GM21390 (cell line): ENCODE data around the gene TEKTIP1.
"Not testable (repeated sequence)": the region's sequence is repeated elsewhere in the genome, so short reads cannot be mapped to it uniquely, and the experiment has no call there.

ENCODE experiments used
- ATAC-seq: cut with Tn5 transposase; IDR thresholded peaks from one replicate; pipeline ENCODE4 v1.9.1; 2021; ENCODE audit not compliant: unreplicated experiment

The TEKTIP1 gene

DNA sequence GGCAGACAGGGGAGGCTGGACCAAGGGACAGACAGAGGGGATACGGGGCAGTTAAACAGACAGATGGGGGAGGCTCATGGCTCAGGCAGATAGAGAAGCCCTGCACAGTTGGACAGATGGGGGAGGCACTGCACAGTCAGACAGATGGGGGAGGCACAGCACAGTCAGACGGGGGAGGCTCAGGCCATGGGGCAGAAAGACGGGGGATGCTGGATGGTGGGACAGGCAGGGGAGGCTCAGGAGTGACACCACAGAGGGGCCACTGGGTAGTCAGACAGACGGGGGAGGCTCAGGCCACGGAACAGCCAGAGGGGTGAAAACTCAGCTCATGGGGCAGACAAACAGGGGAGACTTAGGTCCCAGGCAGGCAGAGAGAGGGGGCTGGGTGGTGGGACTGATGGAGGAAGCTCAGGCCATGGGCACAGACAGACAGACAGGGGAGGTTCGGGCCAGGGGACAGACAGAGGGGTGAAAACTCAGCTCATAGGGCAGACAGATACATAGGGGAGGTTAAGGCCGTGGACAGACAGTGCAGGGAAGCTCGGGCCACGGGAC, 17.5 kb downstream of the TEKTIP1 start:
- no peak for ATAC-seq

DNA sequence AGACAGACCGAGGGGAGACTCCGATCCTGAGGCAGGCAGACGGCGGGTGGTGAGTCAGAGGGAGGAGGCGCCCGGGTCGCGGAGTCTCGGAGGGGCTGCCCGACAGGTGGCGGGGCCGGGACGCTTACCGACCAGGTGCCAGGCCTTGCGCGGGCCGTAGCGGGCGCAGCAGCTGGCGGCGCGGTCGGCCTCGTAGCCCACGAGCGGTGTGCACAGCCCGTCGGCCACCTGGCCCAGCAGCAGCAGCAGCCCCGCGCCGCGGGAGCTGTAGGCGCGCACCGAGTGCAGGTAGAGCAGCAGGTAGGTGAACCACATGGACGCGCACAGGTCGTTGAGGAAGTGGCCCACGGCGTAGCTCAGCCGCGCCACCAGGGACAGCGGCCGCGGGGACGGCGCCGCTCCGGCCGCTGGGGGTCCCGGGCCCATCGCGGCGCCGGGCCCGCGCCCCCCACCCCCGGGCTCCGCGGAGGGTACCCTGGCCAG, 18.0 kb downstream of the TEKTIP1 start:
- ATAC-seq: peak; percentile 14

DNA sequence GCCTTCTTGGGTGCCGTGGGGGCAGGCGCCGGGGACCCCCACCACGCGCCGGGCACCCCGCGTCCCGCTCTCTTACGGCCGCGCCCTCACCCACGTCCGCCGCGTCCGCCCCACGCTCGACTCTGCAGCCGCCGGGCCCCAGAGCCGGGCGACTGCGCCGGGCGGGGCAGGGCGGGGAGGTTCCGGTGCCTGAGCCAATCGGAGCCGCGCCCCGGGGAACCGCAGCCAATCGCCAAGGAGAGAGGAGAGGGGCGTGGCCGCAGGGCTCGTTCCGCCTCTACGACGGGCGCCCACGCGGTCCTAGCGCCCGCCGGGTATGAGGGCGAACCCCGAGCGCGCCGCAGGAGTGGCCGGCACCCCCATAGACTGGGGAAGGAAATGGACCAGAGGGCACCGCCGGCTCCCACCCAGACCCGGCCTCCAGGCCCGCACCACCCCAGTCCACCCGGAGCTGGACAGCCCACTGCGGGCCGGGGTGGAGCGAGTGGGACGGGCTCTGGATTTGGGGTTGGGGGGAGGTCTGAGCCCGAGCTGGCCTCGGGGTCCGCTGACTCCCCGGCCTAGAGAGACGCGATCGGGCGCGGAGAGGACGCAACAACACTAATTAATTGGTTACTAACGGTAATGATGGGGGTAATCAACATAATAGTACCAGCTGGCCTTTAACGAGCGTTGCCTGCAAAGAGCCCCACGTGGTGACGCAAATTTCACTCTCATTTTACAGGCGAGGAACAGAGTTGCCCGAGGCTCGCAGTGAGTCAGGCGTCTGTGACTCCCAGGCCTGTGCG, 18.7 kb downstream of the TEKTIP1 start, which contains the start of gene MFSD12:
TSS of gene MFSD12 (minus strand) at position 126 of the 788 bp plus-strand sequence. CDS start 183 bp downstream, outside the sequence.
- ATAC-seq: peak; percentile 71

DNA sequence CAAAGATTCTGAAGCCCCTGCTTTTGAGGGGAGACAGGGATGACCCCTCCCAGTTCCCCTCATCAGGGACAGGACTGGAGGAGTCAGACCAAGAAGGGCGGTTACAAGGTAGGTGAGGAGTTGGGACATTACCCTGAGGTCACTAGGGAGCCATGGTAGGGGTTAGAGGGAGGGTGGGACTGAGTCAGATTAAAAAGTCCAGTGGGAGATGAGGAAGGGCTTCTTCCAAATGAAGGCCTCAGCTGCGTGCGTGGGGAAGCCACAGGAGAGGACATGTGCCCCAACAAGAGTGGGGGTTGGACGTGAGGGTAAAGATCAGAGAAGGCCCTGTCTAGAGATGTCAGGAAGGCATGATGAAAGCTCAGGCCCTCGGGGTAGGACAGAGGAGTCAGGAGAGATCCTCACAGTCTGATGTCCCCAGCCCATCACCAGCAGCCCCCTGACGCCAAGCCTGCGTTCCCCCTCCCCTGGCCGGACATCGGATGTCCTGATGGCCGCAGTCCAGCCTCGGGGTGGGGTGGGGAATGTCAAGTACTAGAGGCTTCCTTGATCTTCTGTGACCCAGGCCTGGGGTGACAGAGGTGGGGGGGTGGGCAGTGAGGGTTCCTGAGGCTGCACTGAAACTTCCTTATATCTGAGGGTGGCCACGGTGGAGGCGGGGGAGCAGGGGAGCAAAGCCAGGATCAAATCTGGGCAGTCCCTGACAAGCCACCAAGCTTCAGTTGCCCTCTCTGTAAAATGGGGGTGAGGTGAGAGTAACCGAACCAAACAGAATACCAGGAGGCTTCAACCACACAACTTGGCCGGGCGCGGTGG, 24.9 kb downstream of the TEKTIP1 start:
- no peak for ATAC-seq

DNA sequence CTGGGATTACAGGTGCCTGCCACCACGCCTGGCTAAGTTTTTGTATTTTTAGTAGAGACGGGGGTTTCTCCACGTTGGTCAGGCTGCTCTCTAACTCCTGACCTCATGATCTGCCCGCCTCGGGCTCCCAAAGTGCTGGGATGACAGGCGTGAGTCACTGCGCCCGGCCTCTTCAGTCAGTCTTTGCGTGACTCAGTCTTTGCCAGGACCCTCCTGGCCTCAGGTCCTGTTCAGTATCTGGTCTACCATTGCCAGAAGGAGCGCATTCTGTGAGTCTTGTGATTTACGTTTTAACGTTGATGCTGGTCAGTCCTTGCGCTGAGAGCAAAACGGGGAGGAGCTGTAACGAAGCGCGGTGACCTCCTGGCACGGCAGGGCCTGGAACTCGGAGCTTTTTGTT, 26.2 kb downstream of the TEKTIP1 start:
- ATAC-seq: no peak

DNA sequence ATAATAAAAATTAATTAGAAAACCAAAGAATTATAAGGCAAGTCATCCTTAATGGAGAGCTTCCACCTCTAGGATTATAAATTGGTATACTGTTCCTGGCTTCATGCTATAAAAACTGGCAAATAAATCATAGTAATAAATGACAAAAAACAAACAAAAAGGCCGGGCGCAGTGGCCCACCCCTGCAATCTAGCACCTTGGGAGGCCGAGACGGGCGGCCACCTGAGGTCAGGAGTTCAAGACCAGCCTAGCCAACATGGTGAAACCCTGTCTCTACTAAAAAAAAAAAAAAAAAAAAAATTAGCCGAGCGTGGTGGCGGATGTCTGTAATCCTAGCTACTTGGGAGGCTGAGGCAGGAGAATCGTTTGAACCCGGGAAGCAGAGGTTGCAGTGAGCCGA, 31.1 kb downstream of the TEKTIP1 start:
- not testable (repeated sequence) for ATAC-seq

DNA sequence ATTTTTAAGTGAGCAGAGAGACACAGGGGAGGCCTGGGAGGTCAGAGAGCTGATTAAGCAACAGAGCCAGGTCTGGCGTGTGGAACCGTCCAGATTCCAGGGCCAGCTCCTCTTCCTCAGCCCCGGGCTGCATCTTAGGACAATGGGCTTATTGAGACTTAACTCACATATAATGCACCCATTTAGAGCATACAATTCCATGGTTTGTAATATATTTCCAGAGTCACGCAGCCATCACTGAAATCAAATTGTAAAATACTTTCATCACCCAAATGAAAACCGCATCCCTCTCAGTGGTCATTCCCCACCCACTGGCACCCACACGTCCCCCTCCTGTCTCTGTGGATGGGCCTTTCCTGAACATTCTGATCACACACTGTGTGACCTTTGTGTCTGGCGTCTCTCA, 31.6 kb downstream of the TEKTIP1 start:
- ATAC-seq: no peak

DNA sequence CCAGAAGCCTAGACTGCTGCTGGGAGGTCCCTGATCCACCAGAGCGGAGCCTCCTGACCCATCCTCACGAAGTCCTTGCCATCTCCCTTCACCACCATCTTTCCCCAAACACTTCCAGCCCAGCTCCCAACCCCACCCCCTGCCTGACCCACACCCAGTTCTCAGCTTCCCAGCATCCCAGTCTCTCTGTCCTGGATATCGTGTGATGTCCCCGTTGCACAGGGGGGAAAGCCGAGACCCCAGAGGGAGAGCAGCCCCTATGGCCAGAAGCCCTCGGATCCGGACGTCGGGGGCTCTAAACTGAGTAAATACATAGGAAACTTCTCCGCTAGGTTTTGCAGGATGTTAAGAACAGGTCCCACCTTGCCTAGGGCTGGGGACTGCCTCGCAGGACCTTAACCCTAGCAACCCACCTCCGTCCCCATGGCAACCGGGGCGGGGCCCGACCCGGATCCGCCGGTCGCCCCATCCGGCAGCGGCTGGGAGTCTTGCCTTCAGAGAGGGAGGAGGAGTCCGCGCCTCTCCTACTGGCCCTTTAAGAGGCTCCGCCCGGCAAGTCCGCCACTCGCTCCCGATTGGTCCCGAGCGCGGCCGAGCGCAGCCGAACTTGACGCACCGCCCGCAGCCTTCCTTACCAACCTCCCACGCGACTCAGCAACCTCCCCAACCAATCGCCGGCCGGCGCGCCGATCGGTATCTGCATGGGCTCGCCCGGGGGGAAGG, 33.3 kb downstream of the TEKTIP1 start:
- peak; percentile 87 for ATAC-seq

DNA sequence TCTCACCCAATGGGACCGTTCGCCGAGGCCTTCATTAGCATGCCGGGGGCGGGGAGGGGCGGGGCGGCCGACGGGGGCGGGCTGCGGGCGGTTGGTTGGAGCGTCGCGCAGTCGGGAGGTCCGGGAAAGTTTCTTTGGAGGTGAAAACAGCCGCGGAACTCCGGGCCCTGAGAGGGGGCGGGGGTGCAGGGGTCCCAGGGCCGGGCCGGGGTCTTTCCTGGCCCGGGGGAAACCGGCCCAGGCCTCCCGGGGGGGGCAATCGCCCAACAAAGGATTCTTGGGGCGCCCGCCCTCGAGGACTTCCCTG, 33.8 kb downstream of the TEKTIP1 start, which contains the start of gene HMG20B:
TSS of gene HMG20B (plus strand) at position 90 of the 307 bp plus-strand sequence. CDS start 366 bp downstream, outside the sequence.
- no peak for ATAC-seq

DNA sequence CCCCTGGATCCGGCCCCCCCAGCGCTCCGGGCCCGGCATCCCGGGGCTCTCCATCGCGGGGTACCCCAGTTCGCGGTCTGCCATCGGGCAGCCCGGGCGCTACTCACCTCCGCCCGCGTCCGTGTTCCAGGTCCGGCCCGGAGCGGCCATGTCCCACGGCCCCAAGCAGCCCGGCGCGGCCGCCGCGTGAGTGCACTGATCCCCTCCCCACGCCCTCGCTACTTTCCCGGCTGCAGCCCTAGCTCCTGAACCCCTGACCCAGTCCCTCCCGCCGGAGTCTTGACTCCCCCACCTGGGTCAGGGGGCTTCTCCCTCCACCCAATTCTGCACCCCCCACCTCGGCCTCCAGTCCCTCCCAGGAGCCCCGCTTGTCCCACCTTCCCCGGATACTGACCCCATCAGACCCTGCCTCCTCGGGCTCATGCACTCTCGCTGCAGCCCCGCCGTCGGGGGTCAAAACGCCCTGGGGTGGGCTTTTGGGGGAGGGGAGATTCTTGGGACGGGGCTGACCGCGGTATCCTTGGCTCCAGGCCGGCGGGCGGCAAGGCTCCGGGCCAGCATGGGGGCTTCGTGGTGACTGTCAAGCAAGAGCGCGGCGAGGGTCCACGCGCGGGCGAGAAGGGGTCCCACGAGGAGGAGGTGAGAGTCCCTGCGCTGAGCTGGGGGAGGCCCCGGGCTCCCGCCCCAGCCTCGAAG, 34.3 kb downstream of the TEKTIP1 start:
- no peak for ATAC-seq

DNA sequence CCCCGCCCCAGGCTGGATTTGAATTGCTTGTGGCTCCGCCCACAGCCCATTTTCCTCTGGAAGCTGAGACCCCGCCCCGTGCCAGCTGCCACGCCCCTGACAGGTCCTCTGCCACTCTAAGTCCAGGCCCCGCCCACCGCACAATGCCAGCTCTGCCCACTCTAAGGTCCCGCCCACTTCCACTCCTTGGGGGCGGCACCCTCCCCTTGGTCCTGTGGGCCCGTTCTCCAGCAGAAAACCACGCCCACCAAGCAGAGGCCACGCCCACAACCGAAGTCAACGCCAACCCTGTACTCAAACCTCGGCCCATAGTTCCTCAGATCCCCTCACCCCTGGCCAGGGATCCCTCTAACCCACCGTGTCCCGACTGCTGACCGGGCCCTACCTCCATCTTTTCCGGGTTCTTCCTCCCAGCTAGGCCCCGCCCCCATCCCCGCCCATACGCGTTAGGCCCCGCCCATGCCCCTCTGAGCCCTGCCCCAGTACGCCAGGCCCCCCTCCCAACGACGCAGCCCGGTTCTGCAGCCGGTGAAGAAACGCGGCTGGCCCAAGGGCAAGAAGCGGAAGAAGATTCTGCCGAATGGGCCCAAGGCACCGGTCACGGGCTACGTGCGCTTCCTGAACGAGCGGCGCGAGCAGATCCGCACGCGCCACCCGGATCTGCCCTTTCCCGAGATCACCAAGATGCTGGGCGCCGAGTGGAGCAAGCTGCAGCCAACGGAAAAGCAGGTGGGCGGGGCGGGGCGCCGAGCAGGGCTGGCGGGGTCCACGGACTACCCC, 35.1 kb downstream of the TEKTIP1 start:
- ATAC-seq: no peak

DNA sequence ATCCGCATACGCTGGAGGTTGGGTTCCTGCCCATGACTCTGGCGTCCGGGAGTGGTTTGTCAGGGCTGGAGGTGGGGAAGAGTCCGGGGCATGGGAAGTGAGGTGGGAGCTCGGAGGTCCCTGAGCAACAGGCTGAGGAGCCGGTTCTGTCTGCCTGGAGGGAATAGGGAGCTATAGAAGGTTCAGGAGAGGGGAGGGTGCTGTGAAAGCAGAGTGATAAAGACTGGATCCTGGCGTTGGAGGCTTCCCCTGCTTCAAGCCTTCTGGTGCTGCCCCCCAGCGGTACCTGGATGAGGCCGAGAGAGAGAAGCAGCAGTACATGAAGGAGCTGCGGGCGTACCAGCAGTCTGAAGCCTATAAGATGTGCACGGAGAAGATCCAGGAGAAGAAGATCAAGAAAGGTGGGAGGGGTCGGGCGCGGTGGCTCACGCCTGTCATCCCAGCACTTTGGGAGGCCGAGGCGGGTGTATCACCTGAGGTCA, 36.3 kb downstream of the TEKTIP1 start:
- ATAC-seq: no peak

DNA sequence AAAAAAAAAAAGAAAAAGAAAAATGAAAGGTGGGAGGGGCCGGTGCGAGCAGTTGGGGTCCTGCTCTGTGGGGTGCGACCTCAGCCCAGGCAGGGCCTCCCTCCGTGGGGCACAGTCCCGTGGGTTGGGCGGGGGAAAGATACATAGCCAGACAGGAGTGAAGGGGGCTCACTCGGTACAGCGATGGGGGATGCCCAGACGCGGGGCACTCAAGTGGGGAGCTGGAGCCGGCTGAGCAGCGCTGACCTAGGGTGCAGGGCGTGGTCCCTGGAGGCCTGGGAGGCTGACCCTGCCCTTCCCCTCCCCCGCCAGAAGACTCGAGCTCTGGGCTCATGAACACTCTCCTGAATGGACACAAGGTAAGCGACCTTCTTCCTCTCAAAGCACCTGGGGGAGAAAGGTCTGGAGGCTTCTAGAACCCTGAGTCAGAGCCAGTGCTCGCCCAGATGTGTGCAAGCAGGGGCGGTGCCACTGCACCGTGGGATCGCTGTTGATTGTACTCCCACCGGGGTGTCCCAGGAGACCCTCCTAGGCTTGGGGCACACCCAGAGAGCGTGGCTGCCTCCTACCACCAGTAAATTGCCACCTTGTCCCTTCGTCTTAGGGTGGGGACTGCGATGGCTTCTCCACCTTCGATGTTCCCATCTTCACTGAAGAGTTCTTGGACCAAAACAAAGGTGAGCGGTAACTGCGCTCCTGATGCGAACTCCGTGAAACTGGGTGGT, 37.1 kb downstream of the TEKTIP1 start:
- no peak for ATAC-seq

DNA sequence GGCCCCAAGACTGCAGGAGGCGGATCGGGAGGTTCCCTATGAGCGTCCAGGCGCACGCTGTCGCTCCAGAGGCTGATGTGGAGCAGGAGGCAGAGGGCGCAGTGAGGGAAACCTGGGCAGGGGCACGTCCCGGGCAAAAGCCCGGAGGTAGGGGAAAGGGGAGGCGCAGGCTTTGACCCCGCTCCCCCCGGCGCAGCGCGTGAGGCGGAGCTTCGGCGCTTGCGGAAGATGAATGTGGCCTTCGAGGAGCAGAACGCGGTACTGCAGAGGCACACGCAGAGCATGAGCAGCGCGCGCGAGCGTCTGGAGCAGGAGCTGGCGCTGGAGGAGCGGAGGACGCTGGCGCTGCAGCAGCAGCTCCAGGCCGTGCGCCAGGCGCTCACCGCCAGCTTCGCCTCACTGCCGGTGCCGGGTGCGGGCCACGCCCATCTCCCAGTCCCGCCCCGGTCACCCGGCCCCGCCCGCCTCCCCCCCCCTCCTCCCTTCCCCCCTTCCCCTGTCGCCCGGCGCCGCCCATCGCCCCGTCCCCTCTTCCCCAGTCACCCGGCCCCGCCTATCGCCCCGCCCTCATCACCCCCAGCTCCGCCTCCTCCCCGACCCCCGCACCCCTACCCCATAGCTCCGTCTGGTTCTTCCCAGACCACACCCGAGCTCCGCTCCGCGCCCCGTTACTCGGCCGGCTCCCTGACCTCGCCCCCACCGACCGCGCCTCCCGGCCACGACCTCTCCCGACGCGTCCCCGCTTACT, 37.9 kb downstream of the TEKTIP1 start:
- no peak for ATAC-seq

DNA sequence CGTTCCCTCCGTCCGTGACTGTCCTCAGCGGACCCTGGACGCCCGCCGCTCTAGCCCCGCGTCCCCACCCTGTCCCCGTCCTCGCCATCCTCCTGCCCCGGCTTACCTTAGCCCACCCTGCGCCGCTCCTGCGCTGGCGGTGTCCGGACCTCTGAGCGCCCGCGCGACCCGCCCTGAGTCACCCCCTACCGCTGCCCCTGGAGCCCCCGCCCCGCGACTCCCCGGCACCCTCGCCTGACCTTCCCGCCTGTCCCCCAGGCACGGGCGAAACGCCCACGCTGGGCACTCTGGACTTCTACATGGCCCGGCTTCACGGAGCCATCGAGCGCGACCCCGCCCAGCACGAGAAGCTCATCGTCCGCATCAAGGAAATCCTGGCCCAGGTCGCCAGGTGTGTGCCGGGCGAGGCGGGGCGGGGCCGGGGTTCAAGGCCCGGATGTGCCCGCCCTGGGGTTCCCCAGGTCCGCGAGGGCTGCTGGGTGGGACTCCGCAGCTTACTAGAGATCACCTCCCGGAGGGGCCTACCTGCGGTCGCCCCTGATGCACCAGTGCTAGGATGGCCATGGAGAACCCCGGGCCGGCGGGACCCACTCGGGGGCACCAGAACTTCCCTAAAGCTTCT, 38.9 kb downstream of the TEKTIP1 start:
- ATAC-seq: no peak

DNA sequence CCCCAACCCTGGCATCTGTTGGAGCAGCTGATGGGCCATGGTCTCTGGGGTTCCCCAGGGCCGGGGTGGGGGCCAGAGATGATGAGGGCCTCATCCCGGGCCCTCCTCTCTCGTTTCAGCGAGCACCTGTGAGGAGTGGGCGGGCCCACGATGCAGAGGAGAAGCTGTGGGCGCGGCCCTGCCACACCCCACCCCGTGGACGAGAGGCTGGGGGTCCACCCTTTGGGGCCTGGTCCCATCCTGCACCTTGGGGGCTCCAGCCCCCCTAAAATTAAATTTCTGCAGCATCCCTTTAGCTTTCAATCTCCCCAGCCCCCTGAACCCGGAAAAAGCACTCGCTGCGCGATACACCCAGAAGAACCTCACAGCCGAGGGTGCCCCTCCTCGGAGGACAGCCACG, 39.4 kb downstream of the TEKTIP1 start:
- no peak for ATAC-seq

DNA sequence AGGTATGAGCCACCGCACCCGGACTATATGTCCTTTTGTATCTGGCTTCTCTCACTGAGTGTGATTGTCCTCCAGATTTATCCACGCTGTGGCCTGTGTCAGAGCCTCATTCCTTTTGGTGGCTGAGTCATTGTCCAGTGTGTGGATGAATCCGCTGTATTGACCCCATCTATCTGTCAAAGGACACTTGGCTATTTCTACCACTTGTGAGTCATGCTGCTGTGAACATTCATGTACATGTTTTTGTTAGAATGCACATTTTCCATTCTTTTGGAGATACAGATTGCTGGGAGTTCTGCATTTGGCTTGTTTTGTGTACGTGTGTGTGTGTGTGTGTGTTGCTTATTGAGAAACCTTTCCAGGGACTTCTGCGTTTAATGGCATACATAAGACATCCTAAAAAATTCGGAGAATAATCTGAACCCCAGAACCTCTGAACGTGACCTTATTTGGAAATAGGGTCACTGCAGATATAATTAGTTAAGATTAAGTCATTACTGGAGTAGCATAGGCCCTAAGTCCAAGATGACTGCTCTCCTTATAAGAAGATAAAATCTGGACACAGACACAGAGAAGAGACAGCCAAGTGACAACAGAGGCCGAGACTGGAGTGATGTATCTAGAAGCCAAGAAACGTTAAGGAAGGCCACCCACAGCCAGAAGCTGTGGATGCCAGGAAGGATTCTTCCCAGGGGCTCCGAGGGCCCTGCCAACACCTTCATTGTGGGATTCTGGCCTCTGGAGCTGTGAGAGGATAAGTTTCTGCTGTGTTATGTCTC, 41.4 kb downstream of the TEKTIP1 start:
- no peak for ATAC-seq
